Gastroesophageal sphincter (tissue), 3 donors: ENCODE data around the gene CD163L1.

Experiments
- CTCF ChIP-seq, 4 experiments: fragments of 200-600 bp in 2 of 4; fragments of 450-650 bp in 2 of 4; sonication (generic) in 1 of 4; IDR thresholded peaks; one replicate each; pipeline ENCODE4 v1.5.1; 2017 to 2019; ENCODE audit warnings: antibody characterized with exemption in 4 of 4, mild to moderate bottlenecking in 2 of 4, moderate library complexity in 2 of 4
- POLR2A ChIP-seq, 2 donors: fragments of 450-650 bp; IDR thresholded peaks; one replicate each; pipeline ENCODE4 v1.6.1; 2017; ENCODE audit warnings: antibody characterized with exemption in 2 of 2, mild to moderate bottlenecking in 2 of 2, moderate library complexity in 1 of 2

- TF ChIP-seq POLR2A (IDR thresholded peaks at IDR 0.05) = no peak
- no peak for TF ChIP-seq CTCF (IDR thresholded peaks at IDR 0.05)
Measured at GRCh38 chr12:7346551-7347225, 97.3 kb downstream of the CD163L1 start.
